HL-60 (cell line): Measurements from ENCODE around the gene YTHDF1.

Experiments used
- DNase-seq, 2 experiments: peaks; one replicate each; pipeline ENCODE4 v3.0.0-alpha.2; 2010 to 2020; ENCODE audit warnings: low read depth in 1 of 2, low spot score in 1 of 2
- H3K27ac ChIP-seq: fragments of 250-450 bp; sonication (Bioruptor Pico); replicated peaks from 2 replicates; pipeline ENCODE4 v1.5.1; 2020; ENCODE audit warnings: mild to moderate bottlenecking, moderate library complexity
- H3K27me3 ChIP-seq: fragments of 250-450 bp; sonication (Bioruptor Pico); 2 replicates; pipeline ENCODE4 v1.5.1; 2021; ENCODE audit warnings: mild to moderate bottlenecking, moderate library complexity; ENCODE audit not compliant: insufficient read depth, poor library complexity, severe bottlenecking
- H3K4me3 ChIP-seq: replicated peaks from 2 replicates; pipeline ENCODE4 v1.5.1; 2011; ENCODE audit warnings: mild to moderate bottlenecking, control low read depth, low read length; ENCODE audit not compliant: insufficient read depth
- GABPA ChIP-seq: IDR thresholded peaks from 2 replicates; pipeline ENCODE4 v1.6.1; 2012; ENCODE audit warnings: low read depth
- POLR2AphosphoS5 ChIP-seq: IDR thresholded peaks from 2 replicates; pipeline ENCODE4 v1.6.1; 2012; ENCODE audit warnings: low read depth
- REST ChIP-seq: IDR thresholded peaks from 2 replicates; pipeline ENCODE4 v1.6.1; 2012; ENCODE audit warnings: low read depth; ENCODE audit not compliant: insufficient replicate concordance
- SPI1 ChIP-seq: IDR thresholded peaks from 2 replicates; pipeline ENCODE4 v1.6.1; 2012; ENCODE audit warnings: low read depth, mild to moderate bottlenecking, borderline replicate concordance
- TF ChIP-seq, protein P1 (sequence below): IDR thresholded peaks from one replicate; pipeline ENCODE4 v1.5.1; 2011; ENCODE audit warnings: low read length, control low read depth, inconsistent platforms; ENCODE audit not compliant: insufficient read depth

YTHDF1 gene

DNA sequence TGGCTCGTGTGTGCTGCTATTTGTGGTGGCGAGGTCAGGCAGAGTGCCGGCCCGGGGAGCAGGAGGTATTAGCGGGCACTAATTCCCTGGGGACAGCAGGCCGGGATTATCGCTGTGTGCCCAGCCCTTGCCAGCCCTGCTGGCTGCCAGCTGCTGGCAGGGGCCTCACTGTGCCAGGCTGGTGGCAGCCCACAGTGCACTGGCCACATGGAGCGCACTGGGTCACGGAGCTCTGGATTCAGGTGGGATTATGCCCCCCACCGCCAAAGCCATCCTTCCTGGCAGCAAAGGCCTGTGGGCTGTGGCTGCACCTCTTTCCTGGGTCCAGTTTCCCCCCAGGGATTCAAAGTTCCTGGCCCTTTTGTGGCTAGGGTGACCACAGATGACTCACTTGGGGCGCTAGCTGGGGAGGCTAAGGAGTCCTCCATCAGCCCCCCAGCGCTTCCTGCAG lies 59.7 kb downstream of the YTHDF1 start:
- TF ChIP-seq GABPA = no peak
- no peak for TF ChIP-seq SPI1
- TF ChIP-seq, protein P1, sequence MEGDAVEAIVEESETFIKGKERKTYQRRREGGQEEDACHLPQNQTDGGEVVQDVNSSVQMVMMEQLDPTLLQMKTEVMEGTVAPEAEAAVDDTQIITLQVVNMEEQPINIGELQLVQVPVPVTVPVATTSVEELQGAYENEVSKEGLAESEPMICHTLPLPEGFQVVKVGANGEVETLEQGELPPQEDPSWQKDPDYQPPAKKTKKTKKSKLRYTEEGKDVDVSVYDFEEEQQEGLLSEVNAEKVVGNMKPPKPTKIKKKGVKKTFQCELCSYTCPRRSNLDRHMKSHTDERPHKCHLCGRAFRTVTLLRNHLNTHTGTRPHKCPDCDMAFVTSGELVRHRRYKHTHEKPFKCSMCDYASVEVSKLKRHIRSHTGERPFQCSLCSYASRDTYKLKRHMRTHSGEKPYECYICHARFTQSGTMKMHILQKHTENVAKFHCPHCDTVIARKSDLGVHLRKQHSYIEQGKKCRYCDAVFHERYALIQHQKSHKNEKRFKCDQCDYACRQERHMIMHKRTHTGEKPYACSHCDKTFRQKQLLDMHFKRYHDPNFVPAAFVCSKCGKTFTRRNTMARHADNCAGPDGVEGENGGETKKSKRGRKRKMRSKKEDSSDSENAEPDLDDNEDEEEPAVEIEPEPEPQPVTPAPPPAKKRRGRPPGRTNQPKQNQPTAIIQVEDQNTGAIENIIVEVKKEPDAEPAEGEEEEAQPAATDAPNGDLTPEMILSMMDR = no peak
- no peak for TF ChIP-seq REST
- TF ChIP-seq POLR2AphosphoS5 = no peak
- no peak for DNase-seq
- H3K27me3 ChIP-seq = peaks cover 20% of the 10 kb centered on the region

DNA sequence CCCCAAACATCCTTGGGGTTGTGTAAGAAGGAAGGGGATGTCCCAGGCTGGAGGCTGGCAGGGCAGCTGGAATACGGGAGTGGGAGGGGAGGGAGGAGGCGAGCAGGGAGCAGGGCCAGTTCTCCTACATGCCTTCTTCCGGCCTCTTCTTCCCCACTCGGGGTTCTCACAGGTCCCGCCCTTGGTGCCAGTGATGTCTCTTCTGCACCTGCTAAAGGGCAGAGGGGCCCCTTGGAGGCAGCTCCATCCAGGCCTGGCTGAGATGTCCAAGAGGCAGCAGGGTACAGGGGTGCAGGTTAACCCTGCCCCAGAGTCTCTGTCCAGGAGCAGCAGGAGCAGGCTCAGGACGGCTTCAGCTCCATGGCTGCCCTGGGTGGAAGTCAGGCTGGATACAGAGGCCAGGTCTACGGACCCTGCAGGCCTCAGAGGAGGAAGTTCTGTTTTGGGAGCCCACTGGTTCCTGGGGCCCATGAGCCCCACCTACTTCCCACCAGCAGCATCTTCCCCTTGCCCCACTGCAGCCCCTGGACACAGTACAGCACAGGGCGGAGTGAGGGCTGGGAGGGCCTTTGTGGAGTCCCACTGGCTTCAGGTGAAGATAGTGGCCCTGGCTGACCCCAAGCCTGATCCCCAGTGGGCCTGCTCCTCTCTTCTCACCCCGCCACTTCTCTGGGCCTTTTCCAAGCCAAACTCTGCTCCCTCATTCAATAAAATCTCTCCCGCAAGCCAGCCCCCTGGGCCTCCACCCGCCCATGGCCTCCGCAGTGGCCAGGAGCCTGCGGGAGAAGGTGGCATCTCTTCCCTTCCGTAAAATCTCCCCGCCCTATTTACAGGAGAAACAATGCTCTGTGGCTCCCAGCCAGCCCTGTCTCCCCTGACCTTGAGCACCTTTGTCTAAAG lies 60.4 kb downstream of the YTHDF1 start:
- TF ChIP-seq, protein P1 = no peak
- TF ChIP-seq GABPA = no peak
- no peak for TF ChIP-seq SPI1
- no peak for TF ChIP-seq REST
- TF ChIP-seq POLR2AphosphoS5 = no peak
- no peak overlapping the region for H3K4me3 ChIP-seq
- H3K27ac ChIP-seq = no peak overlapping the region
- DNase-seq = no peak
- peaks cover 20% of the 10 kb centered on the region for H3K27me3 ChIP-seq

More for the DNA sequence above, 59.7 kb downstream of the YTHDF1 start:
- no peak overlapping the region for H3K4me3 ChIP-seq
- H3K27ac ChIP-seq = no peak overlapping the region

- TF ChIP-seq SPI1 = no peak
- TF ChIP-seq GABPA = no peak
- H3K27ac ChIP-seq = no peak overlapping the region
- H3K27me3 ChIP-seq = peaks cover 24% of the 10 kb centered on the region
- DNase-seq = no peak
- H3K4me3 ChIP-seq = no peak overlapping the region
These were observed 61.5 kb downstream of the YTHDF1 start for GRCh38 chr20:63154395-63154794.
